T-helper 2 cell (primary cell): Measurements from ENCODE around the gene PRR7.

Experiments
- DNase-seq, 5 experiments: peaks; one replicate each; pipeline versions ENCODE4 v3.0.0 to v3.0.0-alpha.2; 2012 to 2022

PRR7 gene

GRCh38 chr5:177499842-177500241, 53.2 kb downstream of the PRR7 start:
- DNase-seq: no peak

GRCh38 chr5:177500685-177501522, 54.3 kb downstream of the PRR7 start:
- peak; percentile 64 to 81 (median 79) for DNase-seq

GRCh38 chr5:177501874-177502678, 55.5 kb downstream of the PRR7 start:
- no peak for DNase-seq

- DNase-seq: no peak
These were observed 56.3 kb downstream of the PRR7 start for GRCh38 chr5:177502886-177503285.

GRCh38 chr5:177503351-177504085, 56.9 kb downstream of the PRR7 start:
- DNase-seq: no peak

GRCh38 chr5:177504086-177505056, 57.8 kb downstream of the PRR7 start:
- DNase-seq: no peak

GRCh38 chr5:177505075-177505474, 58.5 kb downstream of the PRR7 start:
- no peak for DNase-seq
